ENCODE measurements around the gene PCSK4.
"Not testable (repeated sequence)": the region's sequence is repeated elsewhere in the genome, so short reads cannot be mapped to it uniquely, and the experiment has no call there.

Gene PCSK4

GRCh38 chr19:1503089-1503924, 13.2 kb upstream of the PCSK4 start:
- Histone ChIP-seq H2AFZ (no peak overlapping the region), H3K4me3 (ENCODE audit: low read depth, low read length) (no peak overlapping the region)

DNA sequence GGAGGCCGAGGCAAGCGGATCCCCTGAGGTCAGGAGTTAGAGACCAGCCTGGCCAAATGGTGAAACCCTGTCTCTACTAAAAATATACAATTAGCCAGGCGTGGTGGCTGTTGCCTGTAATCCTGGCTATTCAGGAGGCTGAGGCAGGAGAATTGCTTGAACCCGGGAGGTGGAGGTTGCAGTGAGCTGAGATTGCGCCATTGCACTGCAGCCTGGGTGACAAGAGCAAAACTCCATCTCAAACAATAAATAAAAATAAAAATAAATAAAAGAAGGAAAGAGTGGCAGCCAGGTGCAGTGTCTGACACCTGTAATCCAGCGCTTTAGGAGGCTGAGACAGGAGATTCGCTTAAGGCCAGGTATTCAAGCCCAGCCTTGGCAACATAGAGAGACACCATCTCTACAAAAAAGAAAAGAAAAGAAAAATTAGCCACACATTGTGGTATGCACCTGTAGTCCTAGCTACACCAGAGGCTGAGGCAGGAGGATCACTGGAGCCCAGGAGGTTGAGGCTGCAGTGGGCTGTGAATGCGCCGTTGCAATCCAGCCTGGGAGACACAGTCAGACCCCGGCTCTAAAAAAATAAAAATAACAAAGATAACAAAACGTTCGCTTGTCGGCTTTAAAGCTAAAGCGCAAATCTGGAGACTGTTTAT, 12.4 kb upstream of the PCSK4 start:
- TF ChIP-seq CTCF (IDR thresholded peaks at IDR 0.05), result no peak
- H3K27me3 ChIP-seq (ENCODE audit: control insufficient read depth, insufficient read depth, low read length), result no peaks in the 10 kb centered on the region
- H2AFZ ChIP-seq, result no peak overlapping the region
- no peaks in the 10 kb centered on the region for H3K4me1 ChIP-seq
- no peak overlapping the region for H3K4me3 ChIP-seq (ENCODE audit: low read depth, low read length)
- no peak overlapping the region for H3K27ac ChIP-seq
- H3K79me2 ChIP-seq, result no peaks in the 10 kb centered on the region
- H3K36me3 ChIP-seq (ENCODE audit: control insufficient read depth, insufficient read depth, low read length), result no peaks in the 10 kb centered on the region
- no peak overlapping the region for H3K4me2 ChIP-seq (ENCODE audit: low read length)
- H3K9me3 ChIP-seq (ENCODE audit: control insufficient read depth, low read length), result no peaks in the 10 kb centered on the region
- no peak overlapping the region for H3K9ac ChIP-seq

More at GRCh38 chr19:1503089-1503924, 13.2 kb upstream of the PCSK4 start:
- Histone ChIP-seq H3K36me3 (ENCODE audit: control insufficient read depth, insufficient read depth, low read length) (no peaks in the 10 kb centered on the region), H3K27me3 (ENCODE audit: control insufficient read depth, insufficient read depth, low read length) (no peaks in the 10 kb centered on the region), H3K9me3 (ENCODE audit: control insufficient read depth, low read length) (no peaks in the 10 kb centered on the region), H3K4me2 (ENCODE audit: low read length) (peak overlapping the region; percentile 38), H3K4me1 (peaks cover 2% of the 10 kb centered on the region), H3K79me2 (no peaks in the 10 kb centered on the region), H3K9ac (no peak overlapping the region), H3K27ac (no peak overlapping the region)
- TF ChIP-seq CTCF (IDR thresholded peaks at IDR 0.05), result peak; percentile 39

DNA sequence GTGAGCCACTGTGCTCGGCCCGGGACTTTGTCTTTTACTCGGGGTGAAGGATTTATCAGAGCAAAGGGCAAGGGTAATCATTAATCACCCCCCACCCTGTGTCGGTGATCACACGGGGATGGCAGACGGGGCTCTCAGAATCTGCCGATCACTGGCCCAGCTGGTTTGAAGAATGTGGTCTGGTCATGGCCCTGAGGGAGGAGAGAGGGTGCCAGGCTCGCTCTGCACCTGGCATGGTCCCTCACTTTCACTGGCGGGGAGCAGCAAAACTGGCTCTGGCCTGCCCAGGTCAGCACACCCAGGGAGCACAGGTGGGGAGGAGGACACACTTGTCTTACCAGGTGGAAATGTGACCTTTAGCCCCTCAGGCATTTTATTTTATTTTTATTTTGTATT, 11.0 kb upstream of the PCSK4 start:
- no peak overlapping the region for H3K4me2 ChIP-seq (ENCODE audit: low read length)
- no peak overlapping the region for H3K9ac ChIP-seq
- no peaks in the 10 kb centered on the region for H3K79me2 ChIP-seq
- no peaks in the 10 kb centered on the region for H3K4me1 ChIP-seq
- no peaks in the 10 kb centered on the region for H3K9me3 ChIP-seq (ENCODE audit: control insufficient read depth, low read length)
- TF ChIP-seq CTCF (IDR thresholded peaks at IDR 0.05), result no peak
- H3K4me3 ChIP-seq (ENCODE audit: low read depth, low read length), result no peak overlapping the region
- no peaks in the 10 kb centered on the region for H3K27me3 ChIP-seq (ENCODE audit: control insufficient read depth, insufficient read depth, low read length)
- no peak overlapping the region for H3K27ac ChIP-seq
- no peak overlapping the region for H2AFZ ChIP-seq
- H3K36me3 ChIP-seq (ENCODE audit: control insufficient read depth, insufficient read depth, low read length), result no peaks in the 10 kb centered on the region

DNA sequence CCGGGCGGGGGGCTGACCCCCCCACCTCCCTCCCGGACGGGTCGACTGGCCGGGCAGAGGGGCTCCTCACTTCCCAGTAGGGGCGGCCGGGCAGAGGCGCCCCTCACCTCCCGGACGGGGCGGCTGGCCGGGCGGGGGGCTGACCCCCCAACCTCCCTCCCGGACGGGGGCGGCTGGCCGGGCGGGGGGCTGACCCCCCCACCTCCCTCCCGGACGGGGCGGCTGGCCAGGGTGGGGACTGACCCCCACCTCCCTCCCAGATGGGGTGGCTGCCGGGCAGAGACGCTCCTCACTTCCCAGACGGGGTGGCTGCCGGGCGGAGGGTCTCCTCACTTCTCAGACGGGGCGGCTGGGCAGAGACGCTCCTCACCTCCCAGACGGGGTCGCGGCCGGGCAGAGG, 9.1 kb upstream of the PCSK4 start:
- not testable (repeated sequence) for H2AFZ ChIP-seq; H3K9me3 ChIP-seq (ENCODE audit: control insufficient read depth, low read length); H3K4me3 ChIP-seq (ENCODE audit: low read depth, low read length); H3K36me3 ChIP-seq (ENCODE audit: control insufficient read depth, insufficient read depth, low read length); H3K27me3 ChIP-seq (ENCODE audit: control insufficient read depth, insufficient read depth, low read length); H3K9ac ChIP-seq; H3K4me1 ChIP-seq; H3K27ac ChIP-seq; H3K4me2 ChIP-seq (ENCODE audit: low read length); H3K79me2 ChIP-seq

DNA sequence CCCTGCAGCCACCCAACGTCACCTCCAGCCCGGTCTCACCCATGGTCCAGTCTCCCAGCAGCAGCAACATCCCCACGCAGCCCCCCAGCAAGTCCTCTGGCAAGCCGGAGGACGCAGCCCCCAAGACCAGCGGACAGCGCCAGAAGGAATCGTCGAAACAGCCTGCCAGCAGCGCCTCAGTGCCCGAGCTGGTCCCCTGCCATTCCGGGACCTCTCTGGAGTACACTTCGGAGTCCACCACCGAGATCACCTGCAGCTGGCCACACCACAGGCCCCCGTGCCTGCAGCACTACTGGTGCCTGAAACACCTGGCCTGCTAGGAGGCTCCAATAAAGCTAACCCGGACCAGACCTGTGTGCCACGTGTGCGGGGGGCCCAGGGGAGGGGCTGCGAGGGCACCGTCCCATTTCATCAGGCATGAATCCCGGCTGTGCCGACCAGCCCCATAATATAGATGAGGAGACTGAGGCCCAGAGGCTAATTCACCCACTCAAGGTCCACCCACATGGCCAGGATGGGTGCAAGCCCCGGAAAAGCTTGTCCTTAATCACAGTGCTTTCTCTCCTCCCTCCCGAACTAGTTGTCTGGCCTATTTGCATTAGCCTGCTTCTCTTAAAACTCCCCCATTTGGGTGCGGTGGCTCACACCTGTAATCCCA, 7.6 kb upstream of the PCSK4 start:
- no peaks in the 10 kb centered on the region for H3K36me3 ChIP-seq (ENCODE audit: control insufficient read depth, insufficient read depth, low read length)
- no peak overlapping the region for H2AFZ ChIP-seq
- no peak overlapping the region for H3K4me3 ChIP-seq (ENCODE audit: low read depth, low read length)
- no peaks in the 10 kb centered on the region for H3K4me1 ChIP-seq
- no peaks in the 10 kb centered on the region for H3K27me3 ChIP-seq (ENCODE audit: control insufficient read depth, insufficient read depth, low read length)
- H3K9ac ChIP-seq, result no peak overlapping the region
- H3K4me2 ChIP-seq (ENCODE audit: low read length), result no peak overlapping the region
- no peaks in the 10 kb centered on the region for H3K79me2 ChIP-seq
- H3K27ac ChIP-seq, result no peak overlapping the region
- TF ChIP-seq CTCF (IDR thresholded peaks at IDR 0.05), result no peak
- no peaks in the 10 kb centered on the region for H3K9me3 ChIP-seq (ENCODE audit: control insufficient read depth, low read length)
